Hepatocyte (in vitro differentiated cells): ENCODE results near the gene HSPB7.

Source experiments
- CTCF ChIP-seq: fragments of 200-600 bp; sonication (generic); IDR thresholded peaks from 2 replicates; pipeline ENCODE4 v1.5.1; 2016; ENCODE audit warnings: antibody characterized with exemption, mild to moderate bottlenecking; ENCODE audit not compliant: poor library complexity
- EZH2phosphoT487 ChIP-seq: fragments of 200-600 bp; sonication (generic); IDR thresholded peaks from one replicate; pipeline ENCODE4 v1.6.1; 2018; ENCODE audit warnings: antibody characterized with exemption, mild to moderate bottlenecking, low read depth, moderate library complexity; ENCODE audit not compliant: unreplicated experiment, severe bottlenecking

GRCh38 chr1:16022393-16022792 is 4.5 kb upstream of the HSPB7 start:
- TF ChIP-seq CTCF (no peak), EZH2phosphoT487 (no peak)
